Lower leg skin (tissue), 4 donors: ENCODE data around the gene KDELR3. TPM values are rescaled to one million over a fixed set of nuclear protein-coding genes. Genes with fewer than 3 reads are reported as not detected.

Experiments used
- DNase-seq, 2 donors: peaks; one replicate each; pipeline ENCODE4 v3.0.0-alpha.2; 2019; ENCODE audit warnings: low spot score in 2 of 2
- H3K4me3 ChIP-seq: fragments of 200-600 bp; sonication (generic); 2 replicates; pipeline ENCODE4 v1.5.1; 2017; ENCODE audit warnings: mild to moderate bottlenecking, low read depth; ENCODE audit not compliant: poor library complexity, severe bottlenecking
- CTCF ChIP-seq, 3 donors: fragments of 450-650 bp; IDR thresholded peaks; one replicate each; pipeline ENCODE4 v1.5.1; 2016; ENCODE audit warnings: antibody characterized with exemption in 3 of 3, mild to moderate bottlenecking in 3 of 3, moderate library complexity in 2 of 3
- POLR2A ChIP-seq, 2 donors: fragments of 450-650 bp; IDR thresholded peaks; one replicate each; pipeline ENCODE4 v1.6.1; 2016 to 2017; ENCODE audit warnings: antibody characterized with exemption in 2 of 2, mild to moderate bottlenecking in 1 of 2, moderate library complexity in 1 of 2
- WGBS, 2 donors: methylation state at CpG; one replicate each; pipeline ENCODE4 v1.1.5; 2018; 5-methylcytosine and 5-hydroxymethylcytosine counted together
- intact Hi-C: fragments of 100-400 bp; cut with DNase I; formaldehyde crosslinking; loops from one replicate; pipeline ENCODE4 v1.15.0; 2023; ENCODE audit warnings: low total_unique reads
- total RNA-seq, 4 donors: library from RNA; depleted of rRNA; stranded (reverse); fragments of >200 nt; gene quantifications; one replicate each; pipeline ENCODE4 v1.1.0, GENCODE V29; 2016

KDELR3 gene
- total RNA-seq, 4 donors from 2014 or later, result 0.80 to 5.1 (median 1.3) TPM

- no peak for DNase-seq
- TF ChIP-seq CTCF (IDR thresholded peaks at IDR 0.05), result no peak
- no peak for TF ChIP-seq POLR2A (IDR thresholded peaks at IDR 0.05)
- 81 to 85% methylated on average over 3 of the region's 3 CpGs for WGBS, 2 donors
- intact Hi-C loops, result no loop called here
- no peak overlapping the region for H3K4me3 ChIP-seq
Measured at GRCh38 chr22:38524429-38524828, 56.5 kb downstream of the KDELR3 start.

- intact Hi-C loops, result no loop called here
- TF ChIP-seq POLR2A (IDR thresholded peaks at IDR 0.05) (no peak), CTCF (IDR thresholded peaks at IDR 0.05) (no peak)
- no peak for DNase-seq
- H3K4me3 ChIP-seq, result no peak overlapping the region
- WGBS, 2 donors, result 91 to 93% methylated on average over 4 of the region's 4 CpGs
Measured at GRCh38 chr22:38531251-38531938, 63.5 kb downstream of the KDELR3 start.

Other genes starting within 250 kb of the KDELR3 start
- 10 to 100 TPM; 27.9 to 67.4 (median 40.7) TPM for gene TMEM184B, start 195.1 kb upstream of the KDELR3 start, total RNA-seq
- gene CSNK1E, start 150.7 kb upstream of the KDELR3 start, total RNA-seq, result 100 to 1,000 TPM; 142 to 258 (median 163) TPM
- 1 to 10 TPM in 1 of 4 donors, under 1 TPM in 2, not detected in 1; 0.29 to 1.4 (median 0.46) TPM for gene KCNJ4, start 12.9 kb upstream of the KDELR3 start, total RNA-seq
- gene DDX17, start 38.2 kb downstream of the KDELR3 start, total RNA-seq, result 100 to 1,000 TPM; 419 to 723 (median 493) TPM
- gene DMC1, start 102.1 kb downstream of the KDELR3 start, total RNA-seq, result 1 to 10 TPM in 1 of 4 donors, under 1 TPM in 2, not detected in 1; 0.22 to 3.5 (median 0.49) TPM
- gene FAM227A, start 188.3 kb downstream of the KDELR3 start, total RNA-seq, result 1 to 10 TPM in 3 of 4 donors, under 1 TPM in 1; 0.97 to 3.9 (median 2.4) TPM
- 10 to 100 TPM; 16.6 to 26.6 (median 22.1) TPM for gene CBY1, start 188.5 kb downstream of the KDELR3 start, total RNA-seq
- 10 to 100 TPM; 24.8 to 42.2 (median 34.5) TPM for gene TOMM22, start 213.9 kb downstream of the KDELR3 start, total RNA-seq
- 10 to 100 TPM; 52.0 to 90.6 (median 68.0) TPM for gene JOSD1, start 232.8 kb downstream of the KDELR3 start, total RNA-seq
- gene GTPBP1, start 237.8 kb downstream of the KDELR3 start, total RNA-seq, result 10 to 100 TPM; 53.1 to 79.9 (median 72.7) TPM